Astrocyte (in vitro differentiated cells and primary cell): ENCODE data around the gene SLC9A3. TPM values are rescaled to one million over a fixed set of nuclear protein-coding genes. Genes with fewer than 3 reads are reported as not detected.

Source experiments
- DNase-seq: peaks from one replicate; pipeline ENCODE4 v3.0.0-alpha.2; 2010; ENCODE audit warnings: low read depth
- FAIRE-seq: peaks from 2 replicates; lab custom pipeline; 2011; peaks lifted over from hg19 to GRCh38; lab: Jason Lieb, UNC
- H2AFZ ChIP-seq: 2 replicates; pipeline ENCODE4 v1.6.0; 2012; ENCODE audit warnings: low read depth, low read length, inconsistent platforms
- H3K27ac ChIP-seq: 2 replicates; pipeline ENCODE4 v1.5.1; 2011; ENCODE audit warnings: low read depth, low read length, inconsistent platforms
- H3K27me3 ChIP-seq: 2 replicates; pipeline ENCODE4 v1.6.0; 2011; ENCODE audit warnings: low read length, inconsistent platforms; ENCODE audit not compliant: insufficient read depth
- H3K36me3 ChIP-seq: 2 replicates; pipeline ENCODE4 v1.5.1; 2011; ENCODE audit warnings: low read length, inconsistent platforms; ENCODE audit not compliant: insufficient read depth
- H3K4me1 ChIP-seq: 2 replicates; pipeline ENCODE4 v1.5.1; 2011; ENCODE audit warnings: low read length, inconsistent platforms; ENCODE audit not compliant: insufficient read depth
- H3K4me2 ChIP-seq: 2 replicates; pipeline ENCODE4 v1.6.0; 2012; ENCODE audit warnings: low read length, inconsistent platforms
- H3K4me3 ChIP-seq: 2 replicates; pipeline ENCODE4 v1.5.1; 2011; ENCODE audit warnings: low read depth, mild to moderate bottlenecking, low read length, inconsistent platforms; ENCODE audit not compliant: insufficient read depth
- H3K79me2 ChIP-seq: 2 replicates; pipeline ENCODE4 v1.6.0; 2012; ENCODE audit warnings: mild to moderate bottlenecking, low read length, inconsistent platforms; ENCODE audit not compliant: insufficient read depth
- H3K9ac ChIP-seq: 2 replicates; pipeline ENCODE4 v1.6.0; 2012; ENCODE audit warnings: mild to moderate bottlenecking, low read length, inconsistent platforms
- H3K9me3 ChIP-seq: 2 replicates; pipeline ENCODE4 v1.5.1; 2012; ENCODE audit warnings: low read depth, mild to moderate bottlenecking, low read length, inconsistent platforms; ENCODE audit not compliant: insufficient read depth
- H4K20me1 ChIP-seq: 2 replicates; pipeline ENCODE4 v1.6.0; 2012; ENCODE audit warnings: low read length, inconsistent platforms; ENCODE audit not compliant: insufficient read depth
- H3K27ac Mint-ChIP-seq: one replicate; pipeline ENCODE4 v1.8.0; 2021; ENCODE audit warnings: mild to moderate bottlenecking, mixed read lengths; ENCODE audit not compliant: unreplicated experiment
- H3K27me3 Mint-ChIP-seq: one replicate; pipeline ENCODE4 v1.8.0; 2021; ENCODE audit warnings: low read depth, mixed read lengths; ENCODE audit not compliant: unreplicated experiment
- H3K36me3 Mint-ChIP-seq: one replicate; pipeline ENCODE4 v1.8.0; 2021; ENCODE audit warnings: low read depth, mixed read lengths; ENCODE audit not compliant: unreplicated experiment
- H3K4me1 Mint-ChIP-seq: one replicate; pipeline ENCODE4 v1.8.0; 2021; ENCODE audit warnings: low read depth, mixed read lengths; ENCODE audit not compliant: unreplicated experiment
- H3K4me3 Mint-ChIP-seq: one replicate; pipeline ENCODE4 v1.8.0; 2021; ENCODE audit warnings: mild to moderate bottlenecking, moderate library complexity, mixed read lengths; ENCODE audit not compliant: unreplicated experiment
- H3K9me3 Mint-ChIP-seq: one replicate; pipeline ENCODE4 v1.8.0; 2021; ENCODE audit warnings: mild to moderate bottlenecking, mixed read lengths; ENCODE audit not compliant: unreplicated experiment
- EZH2 ChIP-seq: IDR thresholded peaks from 2 replicates; pipeline ENCODE4 v1.6.1; 2012; ENCODE audit warnings: mild to moderate bottlenecking, low read length, inconsistent platforms; ENCODE audit not compliant: insufficient read depth
- total RNA-seq: library from RNA; stranded (reverse); gene quantifications from 2 replicates; pipeline ENCODE4 v1.2.1, GENCODE V29; 2021
- TF ChIP-seq, protein P1 (sequence below): IDR thresholded peaks from 2 replicates; pipeline ENCODE4 v1.5.1; 2011; ENCODE audit warnings: low read depth, mild to moderate bottlenecking, inconsistent platforms, low read length, moderate library complexity; ENCODE audit not compliant: insufficient read depth

SLC9A3 gene
- total RNA-seq, 1 donor from 2014 or later: 1.0 TPM

DNA sequence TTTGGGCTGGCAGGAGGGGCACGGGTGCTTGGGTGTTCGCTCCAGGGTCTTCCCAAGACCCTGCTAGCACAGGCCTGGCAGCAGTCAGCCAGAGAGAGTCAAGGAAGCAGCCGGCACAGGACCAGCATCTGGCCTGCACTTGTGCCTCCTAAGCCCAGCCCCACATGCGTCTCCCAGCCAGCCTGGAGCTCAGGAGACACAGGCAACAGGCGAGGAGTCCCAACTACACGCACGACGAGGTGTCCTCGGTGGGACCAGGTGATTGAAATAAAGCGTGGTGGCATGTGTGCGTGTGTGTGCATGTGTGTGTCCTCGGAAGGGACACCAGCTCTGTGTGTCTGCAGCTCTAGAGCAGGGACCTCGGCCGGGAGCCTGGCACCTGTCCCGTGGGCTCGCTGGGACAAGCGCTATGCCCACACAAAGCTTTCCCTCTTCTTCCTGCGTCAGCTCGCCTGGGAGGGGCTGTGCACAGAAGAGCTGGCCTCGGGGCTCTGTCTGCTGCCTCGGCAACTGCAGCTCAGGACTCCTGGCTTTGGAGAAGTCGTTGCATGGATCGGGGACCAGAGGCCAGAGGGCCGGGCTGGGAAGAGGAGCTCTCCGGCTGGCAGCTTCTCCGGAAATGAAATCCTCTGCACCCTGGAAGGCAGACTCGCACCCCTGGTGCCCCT, 14.7 kb upstream of the SLC9A3 start:
- Mint-ChIP-seq H3K9me3 (no peaks in the 10 kb centered on the region), H3K4me3 (no peak overlapping the region), H3K27ac (no peak overlapping the region), H3K27me3 (peaks cover 45% of the 10 kb centered on the region), H3K4me1 (no peaks in the 10 kb centered on the region), H3K36me3 (no peaks in the 10 kb centered on the region)
- no peak overlapping the region for H3K9ac ChIP-seq
- H3K4me3 ChIP-seq: no peak overlapping the region
- no peak overlapping the region for H3K27ac ChIP-seq
- no peaks in the 10 kb centered on the region for H4K20me1 ChIP-seq
- H2AFZ ChIP-seq: no peak overlapping the region
- TF ChIP-seq, protein P1, sequence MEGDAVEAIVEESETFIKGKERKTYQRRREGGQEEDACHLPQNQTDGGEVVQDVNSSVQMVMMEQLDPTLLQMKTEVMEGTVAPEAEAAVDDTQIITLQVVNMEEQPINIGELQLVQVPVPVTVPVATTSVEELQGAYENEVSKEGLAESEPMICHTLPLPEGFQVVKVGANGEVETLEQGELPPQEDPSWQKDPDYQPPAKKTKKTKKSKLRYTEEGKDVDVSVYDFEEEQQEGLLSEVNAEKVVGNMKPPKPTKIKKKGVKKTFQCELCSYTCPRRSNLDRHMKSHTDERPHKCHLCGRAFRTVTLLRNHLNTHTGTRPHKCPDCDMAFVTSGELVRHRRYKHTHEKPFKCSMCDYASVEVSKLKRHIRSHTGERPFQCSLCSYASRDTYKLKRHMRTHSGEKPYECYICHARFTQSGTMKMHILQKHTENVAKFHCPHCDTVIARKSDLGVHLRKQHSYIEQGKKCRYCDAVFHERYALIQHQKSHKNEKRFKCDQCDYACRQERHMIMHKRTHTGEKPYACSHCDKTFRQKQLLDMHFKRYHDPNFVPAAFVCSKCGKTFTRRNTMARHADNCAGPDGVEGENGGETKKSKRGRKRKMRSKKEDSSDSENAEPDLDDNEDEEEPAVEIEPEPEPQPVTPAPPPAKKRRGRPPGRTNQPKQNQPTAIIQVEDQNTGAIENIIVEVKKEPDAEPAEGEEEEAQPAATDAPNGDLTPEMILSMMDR: no peak
- no peak for TF ChIP-seq EZH2
- no peak for DNase-seq
- H3K4me1 ChIP-seq: no peaks in the 10 kb centered on the region
- no peak for FAIRE-seq
- H3K79me2 ChIP-seq: no peaks in the 10 kb centered on the region
- no peaks in the 10 kb centered on the region for H3K36me3 ChIP-seq
- H3K9me3 ChIP-seq: no peaks in the 10 kb centered on the region
- no peak overlapping the region for H3K4me2 ChIP-seq
- peaks cover 17% of the 10 kb centered on the region for H3K27me3 ChIP-seq

DNA sequence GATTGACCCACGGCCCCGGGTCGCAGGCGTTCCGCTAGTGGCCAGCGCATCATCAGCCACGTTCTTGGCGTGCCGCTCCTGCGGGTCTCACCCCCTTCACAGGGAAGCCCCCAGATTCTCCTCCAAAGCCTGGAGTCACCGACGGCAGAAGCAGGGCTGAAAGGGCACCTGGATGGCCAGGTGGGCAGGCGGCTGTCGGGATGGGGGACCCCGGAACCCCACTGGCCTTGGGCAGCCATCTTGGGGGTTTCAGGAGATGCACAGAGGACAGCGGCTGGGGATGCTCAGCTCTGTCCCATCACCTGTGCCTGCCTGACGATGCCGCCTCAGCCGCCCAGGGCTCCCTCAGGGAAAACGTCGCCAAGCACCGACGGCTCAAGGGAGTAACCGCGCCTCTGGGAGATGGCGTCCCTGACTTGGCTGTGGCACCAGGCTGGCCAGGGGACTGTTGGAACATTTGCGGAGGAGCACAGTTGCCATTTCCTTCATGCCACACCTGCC, 14.1 kb upstream of the SLC9A3 start:
- Histone ChIP-seq H3K27ac (no peak overlapping the region), H3K9ac (no peak overlapping the region), H4K20me1 (no peaks in the 10 kb centered on the region), H2AFZ (no peak overlapping the region), H3K9me3 (no peaks in the 10 kb centered on the region), H3K4me1 (no peaks in the 10 kb centered on the region), H3K4me3 (no peak overlapping the region), H3K79me2 (no peaks in the 10 kb centered on the region), H3K4me2 (no peak overlapping the region), H3K36me3 (no peaks in the 10 kb centered on the region), H3K27me3 (peaks cover 17% of the 10 kb centered on the region)
- no peak for FAIRE-seq
- no peak overlapping the region for H3K4me3 Mint-ChIP-seq
- H3K4me1 Mint-ChIP-seq: no peaks in the 10 kb centered on the region
- no peak overlapping the region for H3K27ac Mint-ChIP-seq
- H3K36me3 Mint-ChIP-seq: no peaks in the 10 kb centered on the region
- peaks cover 51% of the 10 kb centered on the region for H3K27me3 Mint-ChIP-seq
- TF ChIP-seq, protein P1: no peak
- no peak for TF ChIP-seq EZH2
- DNase-seq: no peak
- H3K9me3 Mint-ChIP-seq: no peaks in the 10 kb centered on the region

DNA sequence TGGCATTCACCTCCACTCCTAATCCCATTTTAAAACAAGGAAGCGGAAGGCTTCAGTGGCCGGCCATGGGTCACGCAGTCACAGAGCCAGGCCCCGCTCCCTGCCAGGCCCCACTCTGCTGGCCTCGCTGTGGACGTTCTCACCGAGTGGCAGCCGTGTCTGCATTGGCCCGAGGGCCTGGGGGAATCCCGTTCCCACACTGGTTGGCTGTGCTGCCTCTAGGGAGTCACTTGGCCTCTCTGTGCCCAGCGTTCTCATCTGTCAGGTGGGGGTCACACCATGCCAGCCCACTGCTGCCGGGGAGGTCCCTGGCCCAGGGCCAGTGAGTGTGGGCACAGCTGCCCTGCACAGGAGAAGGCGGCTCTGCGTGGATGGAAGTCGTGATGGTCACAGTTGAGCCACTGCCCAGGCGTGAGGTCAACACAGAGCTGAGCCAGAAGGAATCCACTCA, 13.4 kb upstream of the SLC9A3 start:
- H3K4me3 ChIP-seq: no peak overlapping the region
- no peak overlapping the region for H3K4me3 Mint-ChIP-seq
- H3K9me3 ChIP-seq: no peaks in the 10 kb centered on the region
- DNase-seq: no peak
- H3K9ac ChIP-seq: no peak overlapping the region
- peaks cover 23% of the 10 kb centered on the region for H3K27me3 ChIP-seq
- H2AFZ ChIP-seq: no peak overlapping the region
- H3K9me3 Mint-ChIP-seq: no peaks in the 10 kb centered on the region
- no peaks in the 10 kb centered on the region for H3K36me3 ChIP-seq
- no peaks in the 10 kb centered on the region for H3K79me2 ChIP-seq
- H3K4me2 ChIP-seq: no peak overlapping the region
- no peak overlapping the region for H3K27ac Mint-ChIP-seq
- H3K4me1 ChIP-seq: no peaks in the 10 kb centered on the region
- no peak overlapping the region for H3K27ac ChIP-seq
- FAIRE-seq: no peak
- TF ChIP-seq, protein P1: no peak
- no peak for TF ChIP-seq EZH2
- no peaks in the 10 kb centered on the region for H3K4me1 Mint-ChIP-seq
- peaks cover 55% of the 10 kb centered on the region for H3K27me3 Mint-ChIP-seq
- H4K20me1 ChIP-seq: no peaks in the 10 kb centered on the region
- H3K36me3 Mint-ChIP-seq: no peaks in the 10 kb centered on the region
